Measurements from ENCODE around the gene FMN1. TPM values are rescaled to one million over a fixed set of nuclear protein-coding genes. Genes with fewer than 3 reads are reported as not detected.

The FMN1 gene
- total and polyA plus RNA-seq, 2 of the 13 experiments (the other 11 are each of a cell fraction or from before 2014, with no cell fraction given): 0.20 to 0.60 TPM

- CTCF ChIA-PET (ENCODE audit: low intra/inter-chr PET ratio, low total read pairs): no interaction called here
- intact Hi-C loops (cut with micrococcal nuclease; ENCODE audit: unreplicated experiment): loop anchor here (10.0 kb wide), 1 partner anchor 49 kb away; no protein-coding TSS in a partner anchor
- Histone ChIP-seq H3K27ac (ENCODE audit: extremely low read length, insufficient read depth, low read length) (no peak overlapping the region), H3K4me1 (ENCODE audit: insufficient read depth, low read length) (no peaks in the 10 kb centered on the region), H3K9ac (ENCODE audit: insufficient read depth, low read depth, low read length) (no peak overlapping the region), H3K27me3 (ENCODE audit: control insufficient read depth in 1 of 2, insufficient read depth in 2 of 2, low read length in 2 of 2) (no peaks in the 10 kb centered on the region), H3K4me3 (replicated peaks in 1 of 3; ENCODE audit: insufficient read depth in 1 of 3, low read depth in 2 of 3, low read length in 3 of 3) (no peak overlapping the region), H3K4me2 (ENCODE audit: low read depth, low read length) (no peak overlapping the region), H3K79me2 (ENCODE audit: insufficient read depth, low read length) (no peaks in the 10 kb centered on the region), H2AFZ (ENCODE audit: low read length) (no peak overlapping the region), H4K20me1 (ENCODE audit: insufficient read depth, low read length) (no peaks in the 10 kb centered on the region), H3K9me3 (ENCODE audit: low read length) (no peaks in the 10 kb centered on the region), H3K36me3 (replicated peaks in 1 of 2; ENCODE audit: control insufficient read depth in 1 of 2, insufficient read depth in 2 of 2, low read length in 2 of 2) (no peaks in the 10 kb centered on the region)
- in situ Hi-C loops (cut with HindIII; ENCODE audit: extremely low pct_ligation_motif_present, low pct_unique_long_range_greater_than_20kb): no loop called here
- DNase-seq (ENCODE audit: low spot score) (no peak), ATAC-seq (no peak), FAIRE-seq (no peak)
- no peak for TF ChIP-seq ZBTB40 (IDR thresholded peaks at IDR 0.05)
- no peak for TF ChIP-seq ZBTB40 (CRISPR knock-in tag; IDR thresholded peaks at IDR 0.05)
- TF ChIP-seq PHB2 (IDR thresholded peaks at IDR 0.05; ENCODE audit: partially characterized antibody): no peak
- TF ChIP-seq KLF15 (CRISPR knock-in tag; IDR thresholded peaks at IDR 0.05; ENCODE audit: borderline replicate concordance): no peak
- TF ChIP-seq NFIB (CRISPR knock-in tag; IDR thresholded peaks at IDR 0.05; ENCODE audit: borderline replicate concordance): no peak
- TF ChIP-seq ZNF776 (CRISPR knock-in tag; IDR thresholded peaks at IDR 0.05): no peak
- no peak for TF ChIP-seq RXRA (CRISPR knock-in tag; IDR thresholded peaks at IDR 0.05)
- TF ChIP-seq ZNF850 (CRISPR knock-in tag; conservative IDR thresholded peaks at IDR 0.05): no peak
- no peak for TF ChIP-seq POGK (CRISPR knock-in tag; conservative IDR thresholded peaks at IDR 0.05)
- BruUV-seq (replicated peaks): no TSS peak
- POLR2A ChIA-PET: no interaction called here
- 73% methylated on average over 5 of the region's 5 CpGs for WGBS (ENCODE audit: low lambda C conversion rate)
Observed at GRCh38 chr15:32885713-32886112, 308.8 kb downstream of the FMN1 start.

All from HepG2 (cell line).